SKM-1 treated with dmso at 0.1 percent for 144 hours (cell line): ENCODE data around the gene ZKSCAN5.
"Not testable (repeated sequence)": the region's sequence is repeated elsewhere in the genome, so short reads cannot be mapped to it uniquely, and the experiment has no call there.

Experiments used
- DNase-seq: peaks from one replicate; lab custom pipeline; 2025; ENCODE audit not compliant: unreplicated experiment; lab: John Stamatoyannopoulos, UW

The ZKSCAN5 gene

GRCh38 chr7:99497766-99498545 lies 6.5 kb upstream of the ZKSCAN5 start:
- no peak for DNase-seq

GRCh38 chr7:99498546-99498944 lies 5.9 kb upstream of the ZKSCAN5 start:
- no peak for DNase-seq

- DNase-seq, result no peak
These were observed 5.1 kb upstream of the ZKSCAN5 start for GRCh38 chr7:99499371-99499720.

- DNase-seq, result peak; percentile 85
These were observed 4.5 kb upstream of the ZKSCAN5 start, which contains the start of gene ZNF394 for GRCh38 chr7:99499721-99500636. Gene ZNF394 (minus strand): TSS chr7:99500281. CDS start chr7:99500093, 188 bp downstream.

- no peak for DNase-seq
These were observed 3.8 kb upstream of the ZKSCAN5 start for GRCh38 chr7:99500637-99501009.

- not testable (repeated sequence) for DNase-seq
These were observed 3.2 kb upstream of the ZKSCAN5 start for GRCh38 chr7:99501236-99501635.

GRCh38 chr7:99504281-99504602 lies 220 bp upstream of the ZKSCAN5 start:
- no peak for DNase-seq

DNA sequence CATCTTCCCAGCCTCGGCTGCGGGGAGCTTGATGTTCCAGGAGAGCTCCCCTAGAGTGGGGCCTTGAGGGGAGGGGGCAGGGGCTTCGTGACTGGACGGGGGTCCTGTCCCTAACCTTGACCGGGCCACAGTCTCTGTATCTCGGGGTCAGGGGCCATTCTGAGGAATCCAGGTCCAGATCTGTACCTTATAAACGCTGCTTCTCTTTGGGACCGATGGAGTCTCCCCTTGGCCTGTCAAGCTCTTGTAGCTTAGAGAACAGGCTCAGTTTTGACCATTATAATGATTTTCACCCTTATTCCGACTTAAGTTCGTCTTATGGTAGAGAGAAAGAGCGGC lies 831 bp downstream of the ZKSCAN5 start:
- no peak for DNase-seq

- no peak for DNase-seq
These were observed 9.6 kb downstream of the ZKSCAN5 start for GRCh38 chr7:99514050-99514449.

GRCh38 chr7:99521399-99521798 lies 16.9 kb downstream of the ZKSCAN5 start:
- DNase-seq, result no peak

DNA sequence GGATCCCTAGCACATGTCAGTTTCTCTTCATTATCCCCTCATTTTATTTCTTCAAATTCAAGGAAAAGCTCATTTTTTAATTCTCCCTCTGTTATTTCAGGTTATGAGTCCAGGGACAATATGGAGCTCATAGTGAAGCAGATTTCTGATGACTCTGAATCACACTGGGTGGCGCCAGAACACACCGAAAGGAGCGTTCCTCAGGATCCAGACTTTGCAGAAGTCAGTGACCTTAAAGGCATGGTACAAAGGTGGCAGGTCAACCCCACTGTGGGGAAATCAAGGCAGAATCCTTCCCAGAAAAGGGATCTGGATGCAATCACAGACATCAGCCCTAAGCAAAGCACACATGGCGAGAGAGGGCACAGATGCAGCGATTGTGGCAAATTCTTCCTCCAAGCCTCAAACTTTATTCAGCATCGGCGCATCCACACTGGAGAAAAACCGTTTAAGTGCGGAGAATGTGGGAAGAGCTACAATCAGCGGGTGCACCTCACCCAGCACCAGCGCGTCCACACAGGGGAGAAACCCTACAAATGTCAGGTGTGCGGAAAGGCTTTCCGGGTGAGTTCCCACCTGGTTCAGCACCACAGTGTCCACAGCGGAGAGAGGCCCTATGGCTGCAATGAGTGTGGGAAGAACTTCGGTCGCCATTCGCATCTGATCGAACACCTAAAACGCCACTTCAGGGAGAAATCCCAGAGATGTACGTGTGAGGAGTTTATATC lies 21.4 kb downstream of the ZKSCAN5 start:
- DNase-seq, result no peak

DNA sequence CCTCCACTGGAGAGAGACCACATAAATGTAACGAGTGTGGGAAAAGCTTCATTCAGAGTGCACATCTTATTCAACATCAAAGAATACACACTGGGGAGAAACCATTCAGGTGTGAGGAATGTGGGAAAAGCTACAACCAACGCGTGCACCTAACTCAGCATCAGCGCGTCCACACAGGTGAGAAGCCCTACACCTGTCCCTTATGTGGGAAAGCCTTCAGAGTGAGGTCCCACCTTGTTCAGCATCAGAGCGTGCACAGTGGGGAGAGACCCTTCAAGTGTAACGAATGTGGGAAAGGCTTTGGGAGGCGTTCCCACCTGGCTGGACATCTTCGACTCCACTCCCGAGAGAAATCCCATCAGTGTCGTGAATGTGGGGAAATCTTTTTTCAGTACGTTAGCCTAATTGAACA lies 26.9 kb downstream of the ZKSCAN5 start:
- no peak for DNase-seq

GRCh38 chr7:99535667-99536066 lies 31.2 kb downstream of the ZKSCAN5 start:
- DNase-seq, result no peak

- no peak for DNase-seq
These were observed 34.9 kb downstream of the ZKSCAN5 start for GRCh38 chr7:99539213-99539811.

DNA sequence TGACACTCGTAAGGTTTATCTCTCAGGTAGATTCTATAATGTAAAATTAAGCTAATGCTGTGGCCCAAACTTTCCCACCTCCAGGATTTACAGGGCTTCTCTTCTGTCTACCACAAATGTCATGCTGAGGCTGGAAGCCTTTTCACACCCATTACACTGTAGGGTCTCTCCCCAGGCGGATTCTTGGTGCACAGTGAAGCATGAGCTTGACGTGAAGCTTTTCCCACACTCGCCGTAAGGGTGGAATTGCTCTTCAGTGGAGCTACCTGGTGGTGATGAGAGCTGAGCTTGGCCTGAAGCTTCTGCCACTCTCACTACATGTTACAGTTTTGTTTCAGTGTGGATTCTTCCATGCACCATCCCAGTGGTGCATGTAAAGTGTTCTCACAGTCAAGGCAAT lies 36.1 kb downstream of the ZKSCAN5 start:
- DNase-seq, result no peak

DNA sequence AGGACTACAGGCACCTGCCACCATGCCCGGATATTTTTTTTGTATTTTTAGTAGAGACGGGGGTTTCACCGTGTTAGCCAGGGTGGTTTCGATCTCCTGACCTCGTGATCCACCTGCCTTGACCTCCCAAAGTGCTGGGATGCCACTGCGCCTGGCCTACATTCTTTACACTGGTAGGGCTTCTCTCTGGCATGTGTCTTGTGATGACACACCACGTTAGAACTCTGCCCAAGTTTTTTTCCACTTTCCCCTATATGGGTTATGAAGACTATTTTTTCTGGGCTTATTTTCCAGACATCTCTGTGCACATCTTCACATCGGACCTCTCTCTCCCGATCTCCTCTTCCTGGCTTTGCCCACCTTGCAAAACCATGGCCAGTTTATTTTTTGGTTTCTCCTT lies 36.8 kb downstream of the ZKSCAN5 start:
- DNase-seq, result no peak

DNA sequence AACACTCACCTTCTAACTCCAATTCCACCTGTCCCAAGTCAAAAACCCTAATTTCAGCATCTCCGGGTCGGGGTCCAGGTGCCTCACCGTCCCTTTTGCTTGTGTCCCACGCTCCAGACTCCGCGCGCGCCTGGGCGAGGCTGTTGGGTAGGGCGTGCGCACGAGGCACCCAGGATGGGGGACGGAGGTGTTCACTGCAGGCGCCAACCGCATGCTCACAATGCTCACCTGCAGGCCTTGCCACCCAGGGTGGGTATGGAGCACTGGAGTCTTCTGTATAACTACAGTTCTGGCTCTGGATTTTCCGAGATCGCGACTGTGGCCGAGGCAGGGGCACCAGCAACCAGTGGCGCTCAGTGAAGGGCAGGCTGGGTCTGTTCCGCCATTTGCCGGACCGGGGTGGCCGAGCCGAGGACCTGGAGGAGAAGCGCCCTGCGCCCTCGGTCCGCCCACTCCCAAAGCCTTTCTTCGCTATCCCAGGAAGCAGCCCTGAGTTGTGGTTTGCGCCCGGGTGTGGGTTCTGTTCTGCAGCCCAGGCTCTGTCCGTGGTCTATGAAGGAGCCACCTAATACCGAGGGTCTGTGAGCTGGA lies 38.7 kb downstream of the ZKSCAN5 start:
- no peak for DNase-seq

DNA sequence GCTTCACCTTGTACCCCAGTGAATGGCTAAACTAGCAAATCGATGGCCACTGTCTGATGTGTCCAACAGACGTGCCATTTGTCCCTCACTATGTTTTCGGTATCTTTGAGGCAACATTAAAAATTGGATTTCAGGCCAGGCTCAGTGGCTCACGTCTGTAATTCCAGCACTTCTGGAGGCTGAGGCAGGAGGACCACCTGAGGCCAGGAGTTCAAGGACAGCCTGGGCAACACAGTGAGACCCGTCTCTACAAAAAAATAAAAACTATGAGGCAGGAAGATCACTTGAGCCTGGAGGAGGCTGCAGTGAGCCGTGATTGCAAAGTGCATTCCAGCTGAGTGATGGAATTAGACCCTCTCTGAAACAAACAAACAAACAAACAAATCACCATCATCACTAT lies 39.5 kb downstream of the ZKSCAN5 start:
- DNase-seq, result no peak

GRCh38 chr7:99545308-99545707 lies 40.8 kb downstream of the ZKSCAN5 start:
- not testable (repeated sequence) for DNase-seq

GRCh38 chr7:99549545-99549944 lies 45.1 kb downstream of the ZKSCAN5 start:
- DNase-seq, result not testable (repeated sequence)

GRCh38 chr7:99551334-99551733 lies 46.9 kb downstream of the ZKSCAN5 start:
- DNase-seq, result no peak
